GM23248 (cell line): ENCODE results near the gene TBRG4.

Experiments
- EZH2 ChIP-seq: fragments of 200-600 bp; sonication (generic); IDR thresholded peaks from 2 replicates; pipeline ENCODE4 v1.6.1; 2018; ENCODE audit warnings: antibody characterized with exemption, mild to moderate bottlenecking; ENCODE audit not compliant: insufficient read depth, poor library complexity, severe bottlenecking
- EZH2phosphoT487 ChIP-seq: fragments of 200-600 bp; sonication (generic); IDR thresholded peaks from 2 replicates; pipeline ENCODE4 v1.6.1; 2018; ENCODE audit warnings: antibody characterized with exemption, moderate library complexity, mild to moderate bottlenecking, low read depth; ENCODE audit not compliant: insufficient read depth

- TF ChIP-seq EZH2 (no peak), EZH2phosphoT487 (no peak)
Measured at GRCh38 chr7:45133877-45134276, 22.4 kb upstream of the TBRG4 start.
